Hepatocyte (in vitro differentiated cells): Measurements from ENCODE around the gene PIGU. TPM values are rescaled to one million over a fixed set of nuclear protein-coding genes. Genes with fewer than 3 reads are reported as not detected.

Experiments
- DNase-seq: peaks from one replicate; pipeline ENCODE4 v3.0.0-alpha.2; 2016; ENCODE audit warnings: low spot score
- H2AFZ ChIP-seq: fragments of 200-600 bp; sonication (generic); 2 replicates; pipeline ENCODE4 v1.6.0; 2016; ENCODE audit warnings: antibody characterized with exemption, mild to moderate bottlenecking
- H3K27ac ChIP-seq: fragments of 200-600 bp; sonication (generic); 2 replicates; pipeline ENCODE4 v1.5.1; 2016; ENCODE audit warnings: mild to moderate bottlenecking
- H3K27me3 ChIP-seq: fragments of 200-600 bp; sonication (generic); 2 replicates; pipeline ENCODE4 v1.6.1; 2016
- H3K36me3 ChIP-seq: fragments of 200-600 bp; sonication (generic); replicated peaks from 2 replicates; pipeline ENCODE4 v1.5.1; 2016; ENCODE audit warnings: low read depth; ENCODE audit not compliant: insufficient read depth
- H3K4me1 ChIP-seq: fragments of 200-600 bp; sonication (generic); 2 replicates; pipeline ENCODE4 v1.5.1; 2016; ENCODE audit warnings: mild to moderate bottlenecking, moderate library complexity; ENCODE audit not compliant: insufficient read depth
- H3K4me2 ChIP-seq: fragments of 200-600 bp; sonication (generic); 2 replicates; pipeline ENCODE4 v1.6.0; 2016
- H3K4me3 ChIP-seq: fragments of 200-600 bp; sonication (generic); 2 replicates; pipeline ENCODE4 v1.5.1; 2016; ENCODE audit warnings: mild to moderate bottlenecking
- H3K79me2 ChIP-seq: fragments of 200-600 bp; sonication (generic); 2 replicates; pipeline ENCODE4 v1.6.0; 2017; ENCODE audit warnings: mild to moderate bottlenecking
- H3K9me2 ChIP-seq: fragments of 200-600 bp; sonication (generic); replicated peaks from 2 replicates; pipeline ENCODE4 v1.6.0; 2017; ENCODE audit warnings: mild to moderate bottlenecking; ENCODE audit not compliant: insufficient read depth
- H3K9me3 ChIP-seq: fragments of 200-600 bp; sonication (generic); 2 replicates; pipeline ENCODE4 v1.5.1; 2016; ENCODE audit warnings: low read depth, mild to moderate bottlenecking
- H4K20me1 ChIP-seq: fragments of 200-600 bp; sonication (generic); 2 replicates; pipeline ENCODE4 v1.6.0; 2016; ENCODE audit warnings: mild to moderate bottlenecking; ENCODE audit not compliant: insufficient read depth, poor library complexity, severe bottlenecking
- CTCF ChIP-seq: fragments of 200-600 bp; sonication (generic); IDR thresholded peaks from 2 replicates; pipeline ENCODE4 v1.5.1; 2016; ENCODE audit warnings: antibody characterized with exemption, mild to moderate bottlenecking; ENCODE audit not compliant: poor library complexity
- EZH2 ChIP-seq: fragments of 200-600 bp; sonication (generic); IDR thresholded peaks from 2 replicates; pipeline ENCODE4 v1.6.1; 2016; ENCODE audit warnings: antibody characterized with exemption, mild to moderate bottlenecking, borderline replicate concordance
- EZH2phosphoT487 ChIP-seq: fragments of 200-600 bp; sonication (generic); IDR thresholded peaks from one replicate; pipeline ENCODE4 v1.6.1; 2018; ENCODE audit warnings: antibody characterized with exemption, mild to moderate bottlenecking, low read depth, moderate library complexity; ENCODE audit not compliant: unreplicated experiment, severe bottlenecking
- WGBS: methylation state at CpG from one replicate; pipeline ENCODE4 v1.1.6; 2016; ENCODE audit warnings: low lambda C conversion rate; ENCODE audit errors: missing lambda C conversion rate; 5-methylcytosine and 5-hydroxymethylcytosine counted together
- polyA plus RNA-seq: library from polyadenylated mRNA; unstranded; fragments of >200 nt; fragmentation: Nextera tagmentation; extraction: Ambion mirVana; gene quantifications from 2 replicates; pipeline ENCODE4 v1.2.1, GENCODE V29; 2016
- total RNA-seq: library from RNA; depleted of rRNA; stranded (reverse); fragments of >200 nt; gene quantifications from 2 replicates; pipeline ENCODE4 v1.2.3, GENCODE V29; 2014

Gene PIGU
- total and polyA plus RNA-seq, 2 experiments from 2014 or later, result 19.3 to 31.5 TPM

GRCh38 chr20:34582911-34583310 is 94.0 kb downstream of the PIGU start:
- 84% methylated on average over 4 of the region's 4 CpGs for WGBS
- H3K79me2 ChIP-seq, result no peaks in the 10 kb centered on the region
- no peak for TF ChIP-seq EZH2phosphoT487
- no peak for TF ChIP-seq EZH2
- no peak for TF ChIP-seq CTCF
- no peak overlapping the region for H3K27ac ChIP-seq
- no peaks in the 10 kb centered on the region for H4K20me1 ChIP-seq
- no peak overlapping the region for H3K4me2 ChIP-seq
- H3K9me2 ChIP-seq, result no peaks in the 10 kb centered on the region
- no peak overlapping the region for H2AFZ ChIP-seq
- H3K4me3 ChIP-seq, result no peak overlapping the region
- no peaks in the 10 kb centered on the region for H3K27me3 ChIP-seq
- H3K4me1 ChIP-seq, result peaks cover 4% of the 10 kb centered on the region
- H3K9me3 ChIP-seq, result no peaks in the 10 kb centered on the region
- no peak for DNase-seq
- H3K36me3 ChIP-seq, result no peaks in the 10 kb centered on the region

- H3K27ac ChIP-seq, result peak overlapping the region; percentile 74
- 95% methylated on average over 4 of the region's 4 CpGs for WGBS
Measured at GRCh38 chr20:34582221-34582620, 94.7 kb downstream of the PIGU start.

GRCh38 chr20:34581341-34582184 is 95.3 kb downstream of the PIGU start:
- no peaks in the 10 kb centered on the region for H3K79me2 ChIP-seq
- no peak overlapping the region for H3K4me3 ChIP-seq
- 90% methylated on average over 11 of the region's 11 CpGs for WGBS
- H3K27ac ChIP-seq, result peak overlapping the region; percentile 74
- H3K36me3 ChIP-seq, result no peaks in the 10 kb centered on the region
- DNase-seq, result peak; percentile 49
- H3K9me3 ChIP-seq, result no peaks in the 10 kb centered on the region
- H3K27me3 ChIP-seq, result no peaks in the 10 kb centered on the region
- H3K4me2 ChIP-seq, result no peak overlapping the region
- H4K20me1 ChIP-seq, result no peaks in the 10 kb centered on the region
- TF ChIP-seq CTCF, result no peak
- TF ChIP-seq EZH2phosphoT487, result no peak
- TF ChIP-seq EZH2, result no peak
- H2AFZ ChIP-seq, result no peak overlapping the region
- peaks cover 4% of the 10 kb centered on the region for H3K4me1 ChIP-seq
- H3K9me2 ChIP-seq, result no peaks in the 10 kb centered on the region

More at GRCh38 chr20:34582221-34582620, 94.7 kb downstream of the PIGU start:
- no peaks in the 10 kb centered on the region for H3K27me3 ChIP-seq
- H3K4me2 ChIP-seq, result no peak overlapping the region
- no peak for TF ChIP-seq EZH2
- no peak for TF ChIP-seq CTCF
- no peak for TF ChIP-seq EZH2phosphoT487
- no peaks in the 10 kb centered on the region for H3K79me2 ChIP-seq
- H3K4me3 ChIP-seq, result no peak overlapping the region
- H3K9me2 ChIP-seq, result no peaks in the 10 kb centered on the region
- H2AFZ ChIP-seq, result no peak overlapping the region
- H3K4me1 ChIP-seq, result peaks cover 4% of the 10 kb centered on the region
- H4K20me1 ChIP-seq, result no peaks in the 10 kb centered on the region
- no peaks in the 10 kb centered on the region for H3K9me3 ChIP-seq
- no peak for DNase-seq
- H3K36me3 ChIP-seq, result no peaks in the 10 kb centered on the region
